ENCODE results near the gene FAM124A. TPM values are rescaled to one million over a fixed set of nuclear protein-coding genes. Genes with fewer than 3 reads are reported as not detected.

Gene FAM124A
- total RNA-seq, 3 donors from 2014 or later (not counting 1 experiment from before 2014, with no cell fraction given): not detected

GRCh38 chr13:51202477-51203046 lies 19.6 kb upstream of the FAM124A start:
- DNase-seq (no peak), ATAC-seq (no peak)
- H3K27ac Mint-ChIP-seq: no peak overlapping the region
- Histone ChIP-seq H3K4me3 (ENCODE audit: low read length) (no peak overlapping the region), H3K27me3 (ENCODE audit: control insufficient read depth, insufficient read depth, low read length) (no peaks in the 10 kb centered on the region), H3K4me1 (ENCODE audit: control insufficient read depth, insufficient read depth, low read length) (no peaks in the 10 kb centered on the region), H3K9me3 (ENCODE audit: control insufficient read depth, insufficient read depth, low read length) (no peaks in the 10 kb centered on the region), H3K36me3 (ENCODE audit: control insufficient read depth, insufficient read depth, low read length) (no peaks in the 10 kb centered on the region), H3K27ac (ENCODE audit: low read length) (no peak overlapping the region)
- H3K9me3 Mint-ChIP-seq: peaks cover 0 to 4% of the 10 kb centered on the region in 2 donors
- no peak overlapping the region for H3K4me3 Mint-ChIP-seq
- WGBS (ENCODE audit: insufficient coverage): 71% methylated on average over 1 of the region's 2 CpGs
- peaks cover 24 to 32% of the 10 kb centered on the region in 2 donors for H3K27me3 Mint-ChIP-seq (ENCODE audit: low read depth in 2 of 2)
- H3K4me1 Mint-ChIP-seq: no peaks in the 10 kb centered on the region
- TF ChIP-seq, protein P1, sequence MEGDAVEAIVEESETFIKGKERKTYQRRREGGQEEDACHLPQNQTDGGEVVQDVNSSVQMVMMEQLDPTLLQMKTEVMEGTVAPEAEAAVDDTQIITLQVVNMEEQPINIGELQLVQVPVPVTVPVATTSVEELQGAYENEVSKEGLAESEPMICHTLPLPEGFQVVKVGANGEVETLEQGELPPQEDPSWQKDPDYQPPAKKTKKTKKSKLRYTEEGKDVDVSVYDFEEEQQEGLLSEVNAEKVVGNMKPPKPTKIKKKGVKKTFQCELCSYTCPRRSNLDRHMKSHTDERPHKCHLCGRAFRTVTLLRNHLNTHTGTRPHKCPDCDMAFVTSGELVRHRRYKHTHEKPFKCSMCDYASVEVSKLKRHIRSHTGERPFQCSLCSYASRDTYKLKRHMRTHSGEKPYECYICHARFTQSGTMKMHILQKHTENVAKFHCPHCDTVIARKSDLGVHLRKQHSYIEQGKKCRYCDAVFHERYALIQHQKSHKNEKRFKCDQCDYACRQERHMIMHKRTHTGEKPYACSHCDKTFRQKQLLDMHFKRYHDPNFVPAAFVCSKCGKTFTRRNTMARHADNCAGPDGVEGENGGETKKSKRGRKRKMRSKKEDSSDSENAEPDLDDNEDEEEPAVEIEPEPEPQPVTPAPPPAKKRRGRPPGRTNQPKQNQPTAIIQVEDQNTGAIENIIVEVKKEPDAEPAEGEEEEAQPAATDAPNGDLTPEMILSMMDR (IDR thresholded peaks at IDR 0.05): no peak
- H3K36me3 Mint-ChIP-seq: no peaks in the 10 kb centered on the region
- intact Hi-C loops (cut with micrococcal nuclease): no loop called here

- Histone ChIP-seq H3K9me3 (ENCODE audit: control insufficient read depth, insufficient read depth, low read length) (no peaks in the 10 kb centered on the region), H3K4me3 (ENCODE audit: low read length) (no peak overlapping the region), H3K27ac (ENCODE audit: low read length) (no peak overlapping the region), H3K27me3 (ENCODE audit: control insufficient read depth, insufficient read depth, low read length) (no peaks in the 10 kb centered on the region), H3K36me3 (ENCODE audit: control insufficient read depth, insufficient read depth, low read length) (no peaks in the 10 kb centered on the region), H3K4me1 (ENCODE audit: control insufficient read depth, insufficient read depth, low read length) (no peaks in the 10 kb centered on the region)
- H3K36me3 Mint-ChIP-seq: no peaks in the 10 kb centered on the region
- TF ChIP-seq, protein P1 (IDR thresholded peaks at IDR 0.05): no peak
- no peaks in the 10 kb centered on the region for H3K9me3 Mint-ChIP-seq
- no peaks in the 10 kb centered on the region for H3K4me1 Mint-ChIP-seq
- 93% methylated on average over 3 of the region's 3 CpGs for WGBS (ENCODE audit: insufficient coverage)
- no peak overlapping the region for H3K4me3 Mint-ChIP-seq
- no peak overlapping the region for H3K27ac Mint-ChIP-seq
- intact Hi-C loops (cut with micrococcal nuclease): no loop called here
- H3K27me3 Mint-ChIP-seq (ENCODE audit: low read depth in 2 of 2): peaks cover 32 to 59% of the 10 kb centered on the region in 2 donors
- no peak for DNase-seq
- no peak for ATAC-seq
Observed at GRCh38 chr13:51206584-51206983, 15.6 kb upstream of the FAM124A start.

DNA sequence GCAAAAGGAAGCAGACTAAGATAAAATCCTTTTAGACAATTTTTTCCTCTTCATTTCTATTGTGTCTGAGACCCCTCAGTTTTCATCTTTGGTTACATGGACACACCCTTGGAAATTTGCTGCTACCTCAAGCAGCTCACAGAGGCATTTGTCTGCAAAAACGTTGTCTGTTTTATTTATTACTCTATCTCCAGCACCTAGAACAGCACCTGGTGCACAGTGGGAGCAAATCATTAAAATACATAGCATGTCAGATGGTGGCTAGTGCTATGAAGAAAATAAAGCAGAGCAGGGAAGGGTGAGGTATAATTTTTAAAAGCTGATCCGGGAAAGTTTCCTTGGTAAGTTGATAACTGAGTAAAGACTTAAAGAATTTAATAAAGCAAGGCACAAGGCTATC lies 14.3 kb upstream of the FAM124A start:
- no peaks in the 10 kb centered on the region for H3K9me3 Mint-ChIP-seq

More for the DNA sequence above, 14.3 kb upstream of the FAM124A start:
- no peaks in the 10 kb centered on the region for H3K4me1 Mint-ChIP-seq
- Histone ChIP-seq H3K9me3 (ENCODE audit: control insufficient read depth, insufficient read depth, low read length) (no peaks in the 10 kb centered on the region), H3K4me3 (ENCODE audit: low read length) (no peak overlapping the region), H3K27ac (ENCODE audit: low read length) (no peak overlapping the region), H3K27me3 (ENCODE audit: control insufficient read depth, insufficient read depth, low read length) (no peaks in the 10 kb centered on the region), H3K36me3 (ENCODE audit: control insufficient read depth, insufficient read depth, low read length) (no peaks in the 10 kb centered on the region), H3K4me1 (ENCODE audit: control insufficient read depth, insufficient read depth, low read length) (no peaks in the 10 kb centered on the region)
- no peak overlapping the region for H3K4me3 Mint-ChIP-seq
- TF ChIP-seq, protein P1 (IDR thresholded peaks at IDR 0.05): no peak
- no peak for ATAC-seq
- H3K36me3 Mint-ChIP-seq: no peaks in the 10 kb centered on the region
- 57% methylated on average over 2 of the region's 2 CpGs for WGBS (ENCODE audit: insufficient coverage)
- no peak overlapping the region for H3K27ac Mint-ChIP-seq
- H3K27me3 Mint-ChIP-seq (ENCODE audit: low read depth in 2 of 2): peaks cover 34 to 64% of the 10 kb centered on the region in 2 donors
- no peak for DNase-seq
- intact Hi-C loops (cut with micrococcal nuclease): no loop called here

All from natural killer cell (primary cell).